Measurements from ENCODE around the gene SLC38A8.

DNA sequence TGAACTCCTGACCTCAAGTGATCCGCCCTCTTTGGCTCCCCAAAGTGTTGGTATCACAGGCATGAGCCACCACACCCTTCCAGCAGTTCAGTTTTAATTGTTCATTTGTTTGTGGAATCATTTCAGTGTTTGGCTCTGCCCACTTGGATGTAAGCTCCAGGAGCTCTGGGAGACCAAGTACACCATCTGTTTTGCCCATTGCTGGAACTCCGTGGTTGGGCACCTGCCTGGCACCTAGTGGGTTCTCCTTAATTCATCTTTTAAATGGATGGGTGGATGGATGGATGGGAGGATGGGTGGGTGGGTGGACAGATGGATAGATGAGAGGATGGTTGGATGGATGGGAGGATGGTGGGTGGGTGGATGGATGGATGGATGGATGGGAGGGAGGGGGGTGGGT is 75.5 kb downstream of the SLC38A8 start:
- TF ChIP-seq POLR2A (IDR thresholded peaks at IDR 0.05) (no peak), POLR2AphosphoS5 (IDR thresholded peaks at IDR 0.05) (no peak), EP300 (IDR thresholded peaks at IDR 0.05) (no peak)
